Liver (tissue), 9 donors: ENCODE measurements around the gene PCID2. TPM values are rescaled to one million over a fixed set of nuclear protein-coding genes. Genes with fewer than 3 reads are reported as not detected.

Experiments
- DNase-seq: peaks from one replicate; pipeline ENCODE4 v3.0.0-alpha.2; 2017; ENCODE audit warnings: low spot score
- H3K27ac ChIP-seq, 2 donors: one replicate each; pipeline ENCODE4 v1.7.0; 2013; ENCODE audit warnings: inconsistent platforms in 2 of 2, low read length in 2 of 2, control low read depth in 1 of 2, low read depth in 1 of 2, mild to moderate bottlenecking in 1 of 2
- H3K27me3 ChIP-seq, 4 donors: one replicate each; pipeline versions ENCODE4 v1.6.1 to v1.7.0; 2013; ENCODE audit warnings: low read length in 3 of 4, inconsistent platforms in 1 of 4, mild to moderate bottlenecking in 1 of 4, moderate library complexity in 1 of 4; ENCODE audit not compliant: control insufficient read depth in 4 of 4, insufficient read depth in 4 of 4
- H3K36me3 ChIP-seq, 4 donors: one replicate each; pipeline versions ENCODE4 v1.6.1 to v1.7.0; 2013; ENCODE audit warnings: low read length in 3 of 4, mild to moderate bottlenecking in 3 of 4, low read depth in 1 of 4, moderate library complexity in 1 of 4; ENCODE audit not compliant: control insufficient read depth in 4 of 4, insufficient read depth in 3 of 4
- H3K4me1 ChIP-seq, 4 donors: one replicate each; pipeline versions ENCODE4 v1.6.1 to v1.7.0; 2013; ENCODE audit warnings: low read length in 3 of 4, mild to moderate bottlenecking in 3 of 4, moderate library complexity in 1 of 4; ENCODE audit not compliant: control insufficient read depth in 4 of 4, insufficient read depth in 4 of 4
- H3K4me3 ChIP-seq, 3 donors: one replicate each; pipeline versions ENCODE4 v1.6.1 to v1.7.0; 2013; ENCODE audit warnings: low read length in 3 of 3, control low read depth in 1 of 3, low read depth in 1 of 3, mild to moderate bottlenecking in 1 of 3
- H3K9ac ChIP-seq, 2 donors: one replicate each; pipeline ENCODE4 v1.7.0; 2013; ENCODE audit warnings: low read length in 2 of 2, mild to moderate bottlenecking in 2 of 2, moderate library complexity in 2 of 2, control low read depth in 1 of 2, low read depth in 1 of 2
- H3K9me3 ChIP-seq, 4 donors: one replicate each; pipeline versions ENCODE4 v1.6.1 to v1.7.0; 2013; ENCODE audit warnings: low read length in 3 of 4; ENCODE audit not compliant: control insufficient read depth in 4 of 4
- EGR1 ChIP-seq, 2 donors: IDR thresholded peaks; 2 replicates each; pipeline ENCODE4 v1.6.1; 2016 to 2018; ENCODE audit warnings: antibody characterized with exemption in 2 of 2, low read depth in 2 of 2
- FOXA1 ChIP-seq: IDR thresholded peaks from 2 replicates; pipeline ENCODE4 v1.6.1; 2016; ENCODE audit warnings: antibody characterized with exemption
- FOXA2 ChIP-seq: IDR thresholded peaks from 2 replicates; pipeline ENCODE4 v1.6.1; 2016; ENCODE audit warnings: antibody characterized with exemption
- HNF4A ChIP-seq, 2 donors: conservative IDR thresholded peaks; 2 replicates each; pipeline ENCODE4 v1.6.1; 2016; ENCODE audit warnings: antibody characterized with exemption in 2 of 2, mild to moderate bottlenecking in 2 of 2
- HNF4G ChIP-seq: IDR thresholded peaks from 2 replicates; pipeline ENCODE4 v1.6.1; 2016; ENCODE audit warnings: antibody characterized with exemption
- JUND ChIP-seq, 2 donors: IDR thresholded peaks; 2 replicates each; pipeline ENCODE4 v1.6.1; 2016; ENCODE audit warnings: antibody characterized with exemption in 2 of 2
- MAX ChIP-seq: IDR thresholded peaks from 2 replicates; pipeline ENCODE4 v1.6.1; 2016; ENCODE audit warnings: antibody characterized with exemption
- NR2F2 ChIP-seq: IDR thresholded peaks from 2 replicates; pipeline ENCODE4 v1.6.1; 2016; ENCODE audit warnings: antibody characterized with exemption
- RAD21 ChIP-seq, 2 donors: IDR thresholded peaks; 2 replicates each; pipeline ENCODE4 v1.6.1; 2016; ENCODE audit warnings: antibody characterized with exemption in 2 of 2, mild to moderate bottlenecking in 2 of 2
- RXRA ChIP-seq, 2 donors: IDR thresholded peaks; 2 replicates each; pipeline ENCODE4 v1.6.1; 2017 to 2018; ENCODE audit warnings: antibody characterized with exemption in 2 of 2, mild to moderate bottlenecking in 1 of 2
- SP1 ChIP-seq: IDR thresholded peaks from 2 replicates; pipeline ENCODE4 v1.6.1; 2018; ENCODE audit warnings: antibody characterized with exemption, mild to moderate bottlenecking
- TAF1 ChIP-seq: conservative IDR thresholded peaks from 2 replicates; pipeline ENCODE4 v1.6.1; 2016; ENCODE audit warnings: antibody characterized with exemption, mild to moderate bottlenecking
- YY1 ChIP-seq: IDR thresholded peaks from 2 replicates; pipeline ENCODE4 v1.6.1; 2016; ENCODE audit warnings: antibody characterized with exemption, mild to moderate bottlenecking
- ZBTB33 ChIP-seq: IDR thresholded peaks from 2 replicates; pipeline ENCODE4 v1.6.1; 2016; ENCODE audit warnings: antibody characterized with exemption
- WGBS: extraction: QIAGEN DNeasy Blood & Tissue Kit; methylation state at CpG from one replicate; pipeline ENCODE4 v1.1.7; 2013; 5-methylcytosine and 5-hydroxymethylcytosine counted together
- polyA plus RNA-seq, 2 donors: library from polyadenylated mRNA; stranded (reverse) in 1 of 2; unstranded in 1 of 2; fragments of 200-250 nt in 1 of 2; fragments of >200 nt in 1 of 2; fragmentation: Nextera tagmentation in 1 of 2; extraction: Ambion mirVana in 1 of 2; gene quantifications; one replicate each; pipeline versions ENCODE4 v1.2.1 to v1.2.3, GENCODE V29; 2013 to 2015
- total RNA-seq, 2 donors: library from RNA; depleted of rRNA; stranded (reverse); fragments of >200 nt; gene quantifications; one replicate each; pipeline ENCODE4 v1.2.3, GENCODE V29; 2014
- TF ChIP-seq, protein P1 (sequence below): IDR thresholded peaks from 2 replicates; pipeline ENCODE4 v1.6.1; 2016; ENCODE audit warnings: antibody characterized with exemption, mild to moderate bottlenecking
- donor health status: healthy.
- donor health status: healthy.
- donor health status: healthy.
- donor health status: healthy.
- donor health status: healthy.

Gene PCID2
- total and polyA plus RNA-seq, 4 donors = 13.8 to 39.1 (median 22.7) TPM

GRCh38 chr13:113158946-113159345, 49.5 kb downstream of the PCID2 start:
- H3K36me3 ChIP-seq = peaks cover 0 to 5% (median 2%) of the 10 kb centered on the region in 4 donors
- no peaks in the 10 kb centered on the region for H3K27me3 ChIP-seq
- 31% methylated on average over 7 of the region's 7 CpGs for WGBS
- H3K9ac ChIP-seq = peak overlapping the region; percentile 66 to 78
- H3K9me3 ChIP-seq = no peaks in the 10 kb centered on the region
- DNase-seq = no peak
- peak overlapping the region; percentile 50 to 91 (median 62) for H3K4me3 ChIP-seq
- H3K4me1 ChIP-seq = peaks cover 0 to 35% (median 20%) of the 10 kb centered on the region in 4 donors
- no peak for TF ChIP-seq ZBTB33
- TF ChIP-seq JUND (IDR thresholded peaks at IDR 0.05) = no peak
- peak overlapping the region; percentile 89 to 97 for H3K27ac ChIP-seq

DNA sequence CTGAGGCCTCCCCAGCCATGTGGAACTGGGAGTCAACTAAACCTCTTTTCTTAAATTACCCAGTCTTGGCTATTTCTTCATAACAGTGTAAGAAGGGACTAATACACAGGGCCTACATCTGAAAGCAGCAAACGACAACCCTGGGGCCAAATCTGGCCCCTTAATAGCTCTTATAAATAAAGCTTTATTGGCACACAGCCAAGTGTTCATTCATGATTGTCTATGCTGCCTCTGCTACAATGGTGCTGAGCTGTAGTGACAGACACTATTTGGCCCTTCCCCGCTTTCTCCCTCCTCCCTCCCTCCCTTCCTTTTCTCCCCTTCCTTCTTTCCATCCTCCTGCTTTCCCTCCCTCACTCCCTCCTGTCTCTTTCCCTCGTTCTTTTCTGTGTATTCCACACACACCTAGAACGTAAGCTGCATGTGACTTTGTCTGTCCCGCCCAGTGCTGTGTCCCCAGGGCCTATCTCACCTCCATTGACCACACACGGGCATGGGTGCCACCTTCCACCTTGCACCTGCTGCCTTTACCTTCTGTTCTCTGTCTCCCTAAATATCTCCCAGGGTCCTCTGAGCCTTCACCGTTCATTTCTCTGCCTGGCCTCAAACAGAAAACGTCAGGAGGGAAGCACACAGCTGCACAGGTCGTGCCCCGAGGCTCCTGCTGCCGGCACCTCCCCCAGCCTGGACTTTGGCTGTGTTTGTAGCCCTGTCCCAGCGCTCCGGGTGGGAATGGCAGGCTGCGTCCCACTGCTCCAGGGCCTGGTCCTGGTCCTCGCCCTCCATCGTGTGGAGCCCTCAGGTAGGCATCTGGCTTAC, 50.3 kb downstream of the PCID2 start, which contains the start of gene PROZ:
Gene PROZ (plus strand): TSS at position 720 of the 819 bp plus-strand sequence. CDS start 13 bp downstream, at position 733.
- Histone ChIP-seq H3K27ac (peak within 1 kb of the TSS; percentile 89 to 97), H3K4me3 (peak within 1 kb of the TSS; percentile 50 to 91 (median 62)), H3K9ac (peak within 1 kb of the TSS; percentile 66 to 78), H3K27me3 (no peaks in the 10 kb centered on the region), H3K4me1 (peaks cover 0 to 35% (median 22%) of the 10 kb centered on the region in 4 donors), H3K9me3 (no peaks in the 10 kb centered on the region), H3K36me3 (peaks cover 0 to 5% (median 2%) of the 10 kb centered on the region in 4 donors)
- TF ChIP-seq FOXA1 (no peak), EGR1 (IDR thresholded peaks at IDR 0.05; ENCODE audit: low read depth in 2 of 2) (peak in 1 of 2 donors; percentile 41), NR2F2 (peak; percentile 18), HNF4A (conservative IDR thresholded peaks at IDR 0.05) (peak; percentile 90 to 91), YY1 (peak; percentile 81), RAD21 (IDR thresholded peaks at IDR 0.05) (peak; percentile 33 to 60), FOXA2 (peak; percentile 15), RXRA (IDR thresholded peaks at IDR 0.05) (peak; percentile 71 to 77), MAX (peak; percentile 84), ZBTB33 (no peak), SP1 (peak; percentile 95), HNF4G (peak; percentile 84), TAF1 (no peak)
- TF ChIP-seq, protein P1, sequence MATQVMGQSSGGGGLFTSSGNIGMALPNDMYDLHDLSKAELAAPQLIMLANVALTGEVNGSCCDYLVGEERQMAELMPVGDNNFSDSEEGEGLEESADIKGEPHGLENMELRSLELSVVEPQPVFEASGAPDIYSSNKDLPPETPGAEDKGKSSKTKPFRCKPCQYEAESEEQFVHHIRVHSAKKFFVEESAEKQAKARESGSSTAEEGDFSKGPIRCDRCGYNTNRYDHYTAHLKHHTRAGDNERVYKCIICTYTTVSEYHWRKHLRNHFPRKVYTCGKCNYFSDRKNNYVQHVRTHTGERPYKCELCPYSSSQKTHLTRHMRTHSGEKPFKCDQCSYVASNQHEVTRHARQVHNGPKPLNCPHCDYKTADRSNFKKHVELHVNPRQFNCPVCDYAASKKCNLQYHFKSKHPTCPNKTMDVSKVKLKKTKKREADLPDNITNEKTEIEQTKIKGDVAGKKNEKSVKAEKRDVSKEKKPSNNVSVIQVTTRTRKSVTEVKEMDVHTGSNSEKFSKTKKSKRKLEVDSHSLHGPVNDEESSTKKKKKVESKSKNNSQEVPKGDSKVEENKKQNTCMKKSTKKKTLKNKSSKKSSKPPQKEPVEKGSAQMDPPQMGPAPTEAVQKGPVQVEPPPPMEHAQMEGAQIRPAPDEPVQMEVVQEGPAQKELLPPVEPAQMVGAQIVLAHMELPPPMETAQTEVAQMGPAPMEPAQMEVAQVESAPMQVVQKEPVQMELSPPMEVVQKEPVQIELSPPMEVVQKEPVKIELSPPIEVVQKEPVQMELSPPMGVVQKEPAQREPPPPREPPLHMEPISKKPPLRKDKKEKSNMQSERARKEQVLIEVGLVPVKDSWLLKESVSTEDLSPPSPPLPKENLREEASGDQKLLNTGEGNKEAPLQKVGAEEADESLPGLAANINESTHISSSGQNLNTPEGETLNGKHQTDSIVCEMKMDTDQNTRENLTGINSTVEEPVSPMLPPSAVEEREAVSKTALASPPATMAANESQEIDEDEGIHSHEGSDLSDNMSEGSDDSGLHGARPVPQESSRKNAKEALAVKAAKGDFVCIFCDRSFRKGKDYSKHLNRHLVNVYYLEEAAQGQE = peak; percentile 86
- 31% methylated on average over 16 of the region's 16 CpGs for WGBS
- peak; percentile 69 for DNase-seq
